Hepatic stellate cell (primary cell): ENCODE data around the gene ASB12.

ENCODE experiments used
- DNase-seq: peaks from one replicate; pipeline ENCODE4 v3.0.0; 2011; ENCODE audit warnings: low spot score

ASB12 gene

DNA sequence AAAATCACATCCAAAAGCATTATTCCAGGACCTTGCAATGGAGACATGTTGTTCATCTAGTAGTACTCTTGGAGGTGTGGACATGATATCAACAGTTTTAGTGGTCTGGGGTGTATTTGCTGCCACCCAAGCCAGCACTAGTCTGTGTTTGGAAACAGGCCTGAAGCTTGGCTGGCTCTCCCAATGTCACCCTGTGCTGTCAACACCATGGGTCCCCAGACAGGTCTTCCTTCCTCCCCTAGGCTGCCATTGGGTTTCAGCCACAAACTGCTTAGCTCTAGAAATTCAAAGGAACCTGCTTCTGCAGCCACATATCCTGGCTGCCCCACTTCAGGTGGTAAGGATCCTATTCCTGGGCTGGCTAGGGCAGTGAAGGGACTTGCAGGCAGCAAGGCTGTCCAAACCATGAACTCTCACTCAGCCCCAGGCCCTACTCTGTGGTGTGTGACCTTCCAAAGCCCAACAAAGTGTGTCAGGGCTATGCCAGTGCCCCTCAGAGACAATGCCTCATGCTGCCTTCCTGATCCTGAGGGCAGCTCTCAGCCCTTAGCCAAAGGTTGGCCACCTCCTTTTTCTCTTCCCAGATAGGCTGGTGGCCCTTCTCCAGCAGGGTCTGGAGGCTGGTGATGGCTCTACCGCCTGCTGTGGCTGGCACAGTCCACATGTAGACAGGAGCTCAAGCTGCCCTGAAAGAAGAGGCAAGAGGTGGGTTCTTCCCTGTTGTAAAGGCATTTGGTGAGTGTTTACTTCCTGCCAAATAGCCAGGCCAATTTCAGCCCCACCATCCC lies 43.2 kb downstream of the ASB12 start:
- DNase-seq, result no peak

DNA sequence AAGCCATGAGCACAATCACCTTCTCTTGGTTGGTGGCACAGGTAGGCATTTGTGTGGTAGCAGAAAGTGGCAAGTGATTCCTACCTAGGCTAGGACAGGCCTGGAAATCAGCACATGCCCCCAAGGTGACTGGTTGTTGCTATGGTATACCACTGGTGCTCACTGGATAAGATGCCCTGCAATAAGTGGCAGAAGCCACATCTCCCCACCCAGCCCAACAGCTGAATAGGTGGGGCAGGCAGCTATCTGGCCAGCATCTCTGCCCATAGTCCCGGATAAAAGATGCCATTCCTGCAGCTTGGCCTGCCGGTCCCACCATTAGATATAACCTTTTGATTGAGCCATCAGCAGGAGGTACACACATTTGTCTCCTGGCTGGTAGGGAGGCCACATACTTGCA lies 46.0 kb downstream of the ASB12 start:
- no peak for DNase-seq

DNA sequence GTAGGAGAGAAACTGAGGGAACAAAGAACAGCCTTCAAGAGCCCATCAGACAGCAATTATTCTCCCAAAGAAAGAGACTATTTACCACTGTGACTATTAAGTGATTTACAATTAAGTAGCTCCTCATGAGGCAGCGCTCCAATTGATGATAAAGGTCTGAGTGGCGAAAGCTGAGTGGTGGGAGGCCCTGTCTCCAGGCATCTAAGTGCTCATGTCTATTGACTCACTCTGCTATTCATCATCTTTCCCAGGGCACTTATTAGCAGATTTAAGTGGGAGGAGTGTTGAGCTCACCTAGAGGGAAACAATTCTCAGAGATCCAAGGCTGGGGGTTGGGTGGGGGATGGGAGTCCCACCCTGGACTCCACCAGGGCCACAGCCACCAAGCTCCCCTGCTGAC lies 48.2 kb downstream of the ASB12 start:
- DNase-seq, result no peak

DNA sequence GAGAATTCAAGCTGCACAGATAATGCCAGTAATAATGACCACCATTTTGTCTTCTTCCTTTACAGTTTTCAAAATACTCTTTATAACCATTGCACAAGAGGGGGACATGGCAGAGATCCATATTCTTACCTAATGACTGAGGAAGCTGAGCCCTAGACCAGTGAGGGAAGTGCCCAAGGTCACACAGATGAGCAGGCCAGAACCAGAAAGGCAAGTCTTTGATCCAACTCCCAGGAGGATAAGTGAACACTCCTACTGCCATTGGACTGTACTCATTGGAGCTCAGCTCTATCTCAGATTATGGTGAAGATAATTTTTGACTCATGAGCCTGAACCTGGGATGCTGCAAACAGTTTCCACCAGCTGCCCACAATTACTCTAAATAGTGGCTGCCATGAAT lies 53.5 kb downstream of the ASB12 start:
- DNase-seq, result no peak
